ENCODE results near the gene EHBP1. TPM values are rescaled to one million over a fixed set of nuclear protein-coding genes. Genes with fewer than 3 reads are reported as not detected.

Gene EHBP1
- total and polyA plus RNA-seq, 2 donors (not counting 3 experiments of a cell fraction or from before 2014, with no cell fraction given) = 8.4 to 34.8 TPM

DNA sequence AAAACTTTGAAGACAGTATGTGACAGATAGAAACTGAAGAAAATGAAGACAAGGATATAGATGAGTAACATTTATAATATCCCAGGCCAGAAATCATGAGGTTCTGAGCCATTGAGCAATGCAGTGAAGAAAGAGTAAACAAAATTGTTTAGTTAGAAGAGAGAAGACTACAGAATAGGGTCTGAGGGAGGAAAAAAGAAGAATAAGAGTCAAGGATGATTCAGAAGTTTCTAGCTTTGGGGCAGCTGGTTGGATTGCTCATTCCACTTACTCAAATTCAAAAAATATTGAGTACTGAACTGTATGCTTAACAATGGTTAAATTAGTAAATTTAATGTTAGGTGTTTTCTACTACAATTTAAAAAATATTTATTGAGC is 190.1 kb downstream of the EHBP1 start:
- no peaks in the 10 kb centered on the region for H4K20me1 ChIP-seq (replicated peaks; ENCODE audit: control insufficient read depth, extremely low read depth, insufficient read depth, low read length)
- POLR2A ChIA-PET = no interaction called here
- no peak overlapping the region for H3K27ac ChIP-seq (ENCODE audit: insufficient read depth, low read depth, low read length)
- no peaks in the 10 kb centered on the region for H3K9me3 ChIP-seq (replicated peaks; ENCODE audit: control insufficient read depth, insufficient read depth, low read length)
- no peak overlapping the region for H2AFZ ChIP-seq (ENCODE audit: low read depth, low read length)
- CTCF ChIA-PET = no interaction called here
- no peaks in the 10 kb centered on the region for H3K9me1 ChIP-seq (replicated peaks; ENCODE audit: control insufficient read depth, extremely low read depth, insufficient read depth, low read length)
- no peaks in the 10 kb centered on the region for H3K79me2 ChIP-seq (ENCODE audit: control insufficient read depth, insufficient read depth, low read length)
- H3K4me2 ChIP-seq (ENCODE audit: insufficient read depth, low read length) = no peak overlapping the region
- no peak for TF ChIP-seq MYC (IDR thresholded peaks at IDR 0.05; ENCODE audit: low read depth, low read length)
- TF ChIP-seq, protein P1, sequence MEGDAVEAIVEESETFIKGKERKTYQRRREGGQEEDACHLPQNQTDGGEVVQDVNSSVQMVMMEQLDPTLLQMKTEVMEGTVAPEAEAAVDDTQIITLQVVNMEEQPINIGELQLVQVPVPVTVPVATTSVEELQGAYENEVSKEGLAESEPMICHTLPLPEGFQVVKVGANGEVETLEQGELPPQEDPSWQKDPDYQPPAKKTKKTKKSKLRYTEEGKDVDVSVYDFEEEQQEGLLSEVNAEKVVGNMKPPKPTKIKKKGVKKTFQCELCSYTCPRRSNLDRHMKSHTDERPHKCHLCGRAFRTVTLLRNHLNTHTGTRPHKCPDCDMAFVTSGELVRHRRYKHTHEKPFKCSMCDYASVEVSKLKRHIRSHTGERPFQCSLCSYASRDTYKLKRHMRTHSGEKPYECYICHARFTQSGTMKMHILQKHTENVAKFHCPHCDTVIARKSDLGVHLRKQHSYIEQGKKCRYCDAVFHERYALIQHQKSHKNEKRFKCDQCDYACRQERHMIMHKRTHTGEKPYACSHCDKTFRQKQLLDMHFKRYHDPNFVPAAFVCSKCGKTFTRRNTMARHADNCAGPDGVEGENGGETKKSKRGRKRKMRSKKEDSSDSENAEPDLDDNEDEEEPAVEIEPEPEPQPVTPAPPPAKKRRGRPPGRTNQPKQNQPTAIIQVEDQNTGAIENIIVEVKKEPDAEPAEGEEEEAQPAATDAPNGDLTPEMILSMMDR (IDR thresholded peaks at IDR 0.05; ENCODE audit: extremely low read depth in 1 of 2, insufficient read depth in 1 of 2, low read depth in 1 of 2, low read length in 2 of 2) = no peak
- TF ChIP-seq FOS (IDR thresholded peaks at IDR 0.05; ENCODE audit: borderline replicate concordance, insufficient read depth, low read length) = no peak
- TF ChIP-seq, protein P2, sequence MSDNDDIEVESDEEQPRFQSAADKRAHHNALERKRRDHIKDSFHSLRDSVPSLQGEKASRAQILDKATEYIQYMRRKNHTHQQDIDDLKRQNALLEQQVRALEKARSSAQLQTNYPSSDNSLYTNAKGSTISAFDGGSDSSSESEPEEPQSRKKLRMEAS (IDR thresholded peaks at IDR 0.05; ENCODE audit: insufficient read depth, insufficient read length) = no peak
- TF ChIP-seq EZH2 (IDR thresholded peaks at IDR 0.05; ENCODE audit: borderline replicate concordance, low read depth, low read length, severe bottlenecking) = no peak
- no peak for TF ChIP-seq GATA2 (IDR thresholded peaks at IDR 0.05; ENCODE audit: insufficient read depth, insufficient read length, low read depth, low read length)
- no peak for TF ChIP-seq JUN (IDR thresholded peaks at IDR 0.05; ENCODE audit: borderline replicate concordance, insufficient read depth, insufficient read length, low read depth)
- no peak for TF ChIP-seq POLR2A (IDR thresholded peaks at IDR 0.05; ENCODE audit: low read depth, low read length)
- TF ChIP-seq POLR2AphosphoS5 (IDR thresholded peaks at IDR 0.05; ENCODE audit: insufficient read depth, low read depth, low read length) = no peak
- no peaks in the 10 kb centered on the region for H3K36me3 ChIP-seq (ENCODE audit: control insufficient read depth in 2 of 2, extremely low read depth in 1 of 2, insufficient read depth in 2 of 2, low read length in 2 of 2)
- DNase-seq (ENCODE audit: low read depth, low spot score) = no peak
- no peaks in the 10 kb centered on the region for H3K27me3 ChIP-seq (ENCODE audit: control insufficient read depth in 2 of 2, insufficient read depth in 2 of 2, low read length in 2 of 2)
- H3K4me1 ChIP-seq (ENCODE audit: control insufficient read depth, extremely low read depth, insufficient read depth, low read length) = no peaks in the 10 kb centered on the region
- BruUV-seq (replicated peaks) = no TSS peak
- no peak overlapping the region for H3K9ac ChIP-seq (replicated peaks; ENCODE audit: extremely low read depth, insufficient read depth, low read length)
- dilution Hi-C loops (cut with MboI; ENCODE audit: extremely low pct_ligation_motif_present, low sequenced_read_pairs) (no loop called here), intact Hi-C loops (cut with micrococcal nuclease) (no loop called here)
- FAIRE-seq = no peak
- H3K4me3 ChIP-seq (replicated peaks in 1 of 3; ENCODE audit: insufficient read depth in 1 of 3, low read depth in 1 of 3, low read length in 3 of 3) = no peak overlapping the region
